ENCODE data around the gene DIP2B. TPM values are rescaled to one million over a fixed set of nuclear protein-coding genes. Genes with fewer than 3 reads are reported as not detected.

Gene DIP2B
- total RNA-seq, 2 experiments from 2014 or later: 17.0 to 24.1 TPM

GRCh38 chr12:50633955-50634354 is 129.2 kb downstream of the DIP2B start:
- Histone ChIP-seq H3K4me2 (ENCODE audit: low read length) (no peak overlapping the region), H3K79me2 (ENCODE audit: insufficient read depth, low read depth, low read length) (no peaks in the 10 kb centered on the region), H3K4me3 (ENCODE audit: low read depth, low read length, poor library complexity, severe bottlenecking) (no peak overlapping the region), H3K9me3 (ENCODE audit: low read length) (no peaks in the 10 kb centered on the region), H3K27ac (ENCODE audit: low read depth, low read length, poor library complexity, severe bottlenecking) (no peak overlapping the region), H3K36me3 (ENCODE audit: insufficient read depth, low read length) (peaks cover 18% of the 10 kb centered on the region), H2AFZ (ENCODE audit: low read length) (no peak overlapping the region), H3K4me1 (ENCODE audit: insufficient read depth, low read length, poor library complexity, severe bottlenecking) (no peaks in the 10 kb centered on the region), H3K9me2 (ENCODE audit: insufficient read depth, low read length) (no peaks in the 10 kb centered on the region), H4K20me1 (ENCODE audit: insufficient read depth, low read length) (0 out of 2 replicates have a peak, but pooled peaks cover 3% of the 10 kb centered on the region)
- ChIA-PET CTCF (ENCODE audit: unreplicated experiment) (no interaction called here), POLR2A (interaction anchor here (0.6 to 0.7 kb wide), 2 partner anchors 81 to 1324 kb away, joined by 3 to 5 read pairs; no protein-coding TSS in a partner anchor)
- intact Hi-C loops (cut with micrococcal nuclease; ENCODE audit: unreplicated experiment): no loop called here
- DNase-seq (ENCODE audit: low spot score): no peak
- BruUV-seq (replicated peaks): no TSS peak
- no peak for TF ChIP-seq EZH2phosphoT487 (IDR thresholded peaks at IDR 0.05; ENCODE audit: borderline replicate concordance, low read depth, low read length)
- TF ChIP-seq, protein P1, sequence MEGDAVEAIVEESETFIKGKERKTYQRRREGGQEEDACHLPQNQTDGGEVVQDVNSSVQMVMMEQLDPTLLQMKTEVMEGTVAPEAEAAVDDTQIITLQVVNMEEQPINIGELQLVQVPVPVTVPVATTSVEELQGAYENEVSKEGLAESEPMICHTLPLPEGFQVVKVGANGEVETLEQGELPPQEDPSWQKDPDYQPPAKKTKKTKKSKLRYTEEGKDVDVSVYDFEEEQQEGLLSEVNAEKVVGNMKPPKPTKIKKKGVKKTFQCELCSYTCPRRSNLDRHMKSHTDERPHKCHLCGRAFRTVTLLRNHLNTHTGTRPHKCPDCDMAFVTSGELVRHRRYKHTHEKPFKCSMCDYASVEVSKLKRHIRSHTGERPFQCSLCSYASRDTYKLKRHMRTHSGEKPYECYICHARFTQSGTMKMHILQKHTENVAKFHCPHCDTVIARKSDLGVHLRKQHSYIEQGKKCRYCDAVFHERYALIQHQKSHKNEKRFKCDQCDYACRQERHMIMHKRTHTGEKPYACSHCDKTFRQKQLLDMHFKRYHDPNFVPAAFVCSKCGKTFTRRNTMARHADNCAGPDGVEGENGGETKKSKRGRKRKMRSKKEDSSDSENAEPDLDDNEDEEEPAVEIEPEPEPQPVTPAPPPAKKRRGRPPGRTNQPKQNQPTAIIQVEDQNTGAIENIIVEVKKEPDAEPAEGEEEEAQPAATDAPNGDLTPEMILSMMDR (conservative IDR thresholded peaks at IDR 0.05; ENCODE audit: low read length): no peak

DNA sequence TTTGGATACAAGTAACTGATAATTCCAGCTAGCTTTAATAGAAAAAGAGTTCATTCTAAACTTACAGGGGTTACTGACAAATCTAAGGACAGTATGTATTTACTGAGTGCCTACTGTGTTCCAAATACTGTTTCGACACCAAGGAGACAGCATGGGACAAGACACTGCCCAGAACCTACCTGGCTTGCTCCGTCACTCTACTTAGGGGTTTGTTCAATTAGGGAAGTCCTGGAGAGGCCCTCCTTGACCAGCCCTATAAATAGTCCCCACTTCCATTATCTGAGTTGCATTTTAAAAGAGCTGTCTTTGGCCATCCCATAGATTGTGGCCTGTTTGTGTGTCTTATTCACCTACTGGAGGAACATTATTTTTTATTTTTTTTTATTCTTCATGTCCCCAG is 129.6 kb downstream of the DIP2B start:
- intact Hi-C loops (cut with micrococcal nuclease; ENCODE audit: unreplicated experiment): no loop called here
- no peak overlapping the region for H3K4me3 ChIP-seq (ENCODE audit: low read depth, low read length, poor library complexity, severe bottlenecking)
- ChIA-PET CTCF (ENCODE audit: unreplicated experiment) (no interaction called here), POLR2A (no interaction called here)
- no peak overlapping the region for H3K4me2 ChIP-seq (ENCODE audit: low read length)
- no peaks in the 10 kb centered on the region for H3K79me2 ChIP-seq (ENCODE audit: insufficient read depth, low read depth, low read length)
- H4K20me1 ChIP-seq (ENCODE audit: insufficient read depth, low read length): 0 out of 2 replicates have a peak, but pooled peaks cover 3% of the 10 kb centered on the region
- TF ChIP-seq, protein P1 (conservative IDR thresholded peaks at IDR 0.05; ENCODE audit: low read length): no peak
- no peak for TF ChIP-seq EZH2phosphoT487 (IDR thresholded peaks at IDR 0.05; ENCODE audit: borderline replicate concordance, low read depth, low read length)
- DNase-seq (ENCODE audit: low spot score): no peak
- no peaks in the 10 kb centered on the region for H3K9me3 ChIP-seq (ENCODE audit: low read length)
- no peak overlapping the region for H3K27ac ChIP-seq (ENCODE audit: low read depth, low read length, poor library complexity, severe bottlenecking)
- H3K9me2 ChIP-seq (ENCODE audit: insufficient read depth, low read length): no peaks in the 10 kb centered on the region
- BruUV-seq (replicated peaks): no TSS peak
- no peaks in the 10 kb centered on the region for H3K4me1 ChIP-seq (ENCODE audit: insufficient read depth, low read length, poor library complexity, severe bottlenecking)
- H3K36me3 ChIP-seq (ENCODE audit: insufficient read depth, low read length): peaks cover 15% of the 10 kb centered on the region; the same call in 1 of the 2 replicates
- H2AFZ ChIP-seq (ENCODE audit: low read length): no peak overlapping the region

DNA sequence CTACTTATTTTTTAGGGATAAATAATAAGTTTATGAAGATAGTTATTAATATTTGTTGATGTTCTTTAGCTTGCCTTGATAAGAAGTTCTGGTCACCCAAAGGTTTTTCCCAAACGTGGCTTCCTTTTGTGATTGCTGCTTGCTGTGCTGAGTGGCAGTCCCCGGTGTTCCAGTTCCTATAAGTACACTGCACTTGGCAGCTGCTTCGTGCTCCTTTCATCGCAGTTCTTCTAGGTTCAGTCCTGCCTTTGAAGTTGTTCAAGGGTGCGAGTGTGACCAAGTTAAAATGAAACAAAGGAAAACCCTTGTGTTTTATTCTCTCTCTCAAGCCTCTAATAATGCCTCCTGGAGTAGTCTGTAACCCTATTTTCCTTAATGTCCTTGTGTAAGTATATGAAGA is 130.6 kb downstream of the DIP2B start:
- no TSS peak for BruUV-seq (replicated peaks)
- no peaks in the 10 kb centered on the region for H3K9me2 ChIP-seq (ENCODE audit: insufficient read depth, low read length)
- DNase-seq (ENCODE audit: low spot score): no peak
- H3K9me3 ChIP-seq (ENCODE audit: low read length): no peaks in the 10 kb centered on the region
- H2AFZ ChIP-seq (ENCODE audit: low read length): no peak overlapping the region
- H3K4me2 ChIP-seq (ENCODE audit: low read length): no peak overlapping the region
- TF ChIP-seq, protein P1 (conservative IDR thresholded peaks at IDR 0.05; ENCODE audit: low read length): no peak
- TF ChIP-seq EZH2phosphoT487 (IDR thresholded peaks at IDR 0.05; ENCODE audit: borderline replicate concordance, low read depth, low read length): no peak
- no peak overlapping the region for H3K4me3 ChIP-seq (ENCODE audit: low read depth, low read length, poor library complexity, severe bottlenecking)
- H3K4me1 ChIP-seq (ENCODE audit: insufficient read depth, low read length, poor library complexity, severe bottlenecking): no peaks in the 10 kb centered on the region
- CTCF ChIA-PET (ENCODE audit: unreplicated experiment): no interaction called here
- H3K79me2 ChIP-seq (ENCODE audit: insufficient read depth, low read depth, low read length): no peaks in the 10 kb centered on the region
- H4K20me1 ChIP-seq (ENCODE audit: insufficient read depth, low read length): 0 out of 2 replicates have a peak, but pooled peaks cover 3% of the 10 kb centered on the region
- no peak overlapping the region for H3K27ac ChIP-seq (ENCODE audit: low read depth, low read length, poor library complexity, severe bottlenecking)
- POLR2A ChIA-PET: interaction anchor here (0.6 kb wide), 1 partner anchor 64 kb away, joined by 3 read pairs; no protein-coding TSS in a partner anchor
- peaks cover 15% of the 10 kb centered on the region; the same call in 1 of the 2 replicates for H3K36me3 ChIP-seq (ENCODE audit: insufficient read depth, low read length)
- intact Hi-C loops (cut with micrococcal nuclease; ENCODE audit: unreplicated experiment): no loop called here
